Left ventricle myocardium inferior (tissue), 1 donor: ENCODE data around the gene CACNG8. TPM values are rescaled to one million over a fixed set of nuclear protein-coding genes. Genes with fewer than 3 reads are reported as not detected.
A peak's percentile ranks its signal among the peaks of the same experiment; 100 is the strongest.

Source experiments
- DNase-seq: peaks from one replicate; pipeline ENCODE4 v3.0.0-alpha.2; 2020
- H3K27ac ChIP-seq: fragments of 200-600 bp; replicated peaks from 2 replicates; pipeline ENCODE4 v1.8.0; 2021
- H3K27me3 ChIP-seq: fragments of 200-600 bp; 2 replicates; pipeline ENCODE4 v1.8.0; 2021; ENCODE audit warnings: low read depth
- H3K36me3 ChIP-seq: fragments of 200-600 bp; 2 replicates; pipeline ENCODE4 v1.8.0; 2021
- H3K4me1 ChIP-seq: fragments of 200-600 bp; 2 replicates; pipeline ENCODE4 v1.8.0; 2021
- H3K4me3 ChIP-seq: fragments of 200-600 bp; 2 replicates; pipeline ENCODE4 v1.8.0; 2021; ENCODE audit warnings: mild to moderate bottlenecking, moderate library complexity
- H3K9me3 ChIP-seq: fragments of 200-600 bp; replicated peaks from 2 replicates; pipeline ENCODE4 v1.8.0; 2021
- CTCF ChIP-seq: fragments of 200-600 bp; IDR thresholded peaks from 2 replicates; pipeline ENCODE4 v1.8.0; 2021; ENCODE audit warnings: antibody characterized with exemption, mild to moderate bottlenecking, borderline replicate concordance
- intact Hi-C: fragments of 100-400 bp; cut with micrococcal nuclease; formaldehyde crosslinking; loops from one replicate; pipeline ENCODE4 v1.11.0; 2022
- total RNA-seq: library from RNA; stranded (reverse); fragmentation: NEBNext Ultra II Directional; extraction: Animal tissue kit (Norgen Biotek cat#: 25700); gene quantifications from one replicate; pipeline ENCODE4 v1.2.1, GENCODE V29; 2021
- donor health status: DM: no; HTN: yes; CAD: no; lungs with severe emphysema.

The CACNG8 gene
- total RNA-seq, 1 donor from 2014 or later: 0.16 TPM

DNA sequence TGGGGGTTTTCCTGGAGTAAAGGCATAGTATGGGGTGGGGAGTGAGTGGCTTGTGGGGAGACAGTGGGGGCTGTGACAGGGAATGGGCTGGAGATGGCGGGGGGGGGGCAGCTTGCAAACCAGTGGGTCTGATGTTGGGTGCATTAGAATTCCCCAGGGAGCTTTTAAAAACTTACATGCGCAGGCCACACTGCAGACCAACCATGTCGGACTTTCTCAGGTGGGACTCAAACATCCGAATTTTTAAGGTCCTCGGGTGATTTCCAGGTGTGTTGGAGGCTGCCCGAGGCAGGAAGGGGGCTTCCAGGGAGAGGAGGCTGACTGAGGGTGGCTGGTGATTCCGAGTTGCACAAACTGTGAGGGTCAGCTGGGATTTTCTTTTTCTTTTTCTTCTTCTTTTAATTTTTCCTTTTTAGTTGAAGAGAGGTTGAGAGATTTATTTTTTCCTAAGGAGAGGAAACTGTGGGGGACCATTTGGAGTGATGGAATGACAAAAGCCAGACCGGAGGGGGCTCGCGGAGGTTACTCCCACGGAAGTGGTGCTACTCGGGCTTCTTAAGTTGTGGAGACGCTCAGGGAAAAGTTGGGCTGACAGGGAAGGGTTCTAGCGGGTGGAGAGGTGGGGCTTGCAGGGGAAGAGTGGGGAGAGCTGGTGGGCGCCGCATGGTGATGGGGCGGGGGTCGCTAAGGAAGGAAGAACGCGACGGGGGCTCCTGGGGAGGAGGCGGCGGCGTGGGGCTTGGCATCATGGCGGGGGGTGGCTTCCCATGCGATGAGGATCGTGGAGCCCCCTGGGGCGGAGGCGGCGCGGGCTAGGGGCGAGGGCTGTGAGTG lies 997 bp upstream of the CACNG8 start:
- TF ChIP-seq CTCF: no peak
- intact Hi-C loops: no loop called here
- no peak for DNase-seq
- Histone ChIP-seq H3K4me3 (no peak overlapping the region), H3K27me3 (peaks cover 98% of the 10 kb centered on the region), H3K27ac (no peak overlapping the region), H3K4me1 (peaks cover 5% of the 10 kb centered on the region), H3K9me3 (no peaks in the 10 kb centered on the region), H3K36me3 (no peaks in the 10 kb centered on the region)

DNA sequence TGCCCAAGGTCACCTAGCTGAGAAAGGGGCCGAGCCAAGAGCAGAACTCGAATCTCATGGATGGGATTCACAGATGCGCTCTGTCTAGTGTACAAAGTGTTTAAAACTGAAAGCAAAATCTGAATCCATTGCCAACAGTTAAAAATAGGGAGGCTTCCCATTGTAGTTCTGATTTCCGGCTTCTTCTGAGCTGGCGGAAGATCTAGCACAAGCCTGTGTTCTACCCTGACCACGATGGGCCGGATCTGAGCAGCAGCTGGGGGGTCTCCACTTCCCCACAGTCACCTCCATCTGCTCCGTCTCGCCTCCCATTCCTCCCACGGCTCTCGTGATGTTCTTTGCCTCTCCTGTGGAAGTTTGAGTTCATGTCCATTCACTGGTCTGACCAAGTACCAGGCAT lies 2.4 kb downstream of the CACNG8 start:
- H3K27me3 ChIP-seq: peaks cover 71% of the 10 kb centered on the region
- no peak for TF ChIP-seq CTCF
- no peaks in the 10 kb centered on the region for H3K9me3 ChIP-seq

DNA sequence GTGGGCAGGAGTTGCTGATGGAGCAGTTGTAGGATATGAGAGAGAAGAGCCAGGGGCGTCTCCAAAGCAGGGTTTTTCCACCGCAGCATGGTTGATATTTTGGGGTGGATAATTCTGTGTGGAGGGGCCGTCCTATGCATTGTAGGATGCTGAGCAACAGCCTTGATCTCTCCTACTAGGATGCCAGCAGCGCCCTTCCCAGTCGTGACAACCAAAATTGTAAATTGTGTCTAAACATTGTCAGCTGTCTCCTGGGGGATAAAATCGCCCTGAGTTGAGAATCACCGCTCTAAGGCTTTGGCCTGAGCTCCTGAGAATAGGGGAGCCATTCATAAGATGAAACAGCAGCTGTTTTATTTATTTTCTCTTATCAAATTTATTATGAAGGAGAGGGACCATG lies 4.2 kb downstream of the CACNG8 start:
- no peak for TF ChIP-seq CTCF
- no peak for DNase-seq
- intact Hi-C loops: no loop called here

More for the DNA sequence above, 2.4 kb downstream of the CACNG8 start:
- intact Hi-C loops: no loop called here
- H3K4me1 ChIP-seq: peaks cover 5% of the 10 kb centered on the region
- peak overlapping the region; percentile 46 for H3K4me3 ChIP-seq
- no peak for DNase-seq
- peak overlapping the region; percentile 40 for H3K27ac ChIP-seq
- H3K36me3 ChIP-seq: no peaks in the 10 kb centered on the region

DNA sequence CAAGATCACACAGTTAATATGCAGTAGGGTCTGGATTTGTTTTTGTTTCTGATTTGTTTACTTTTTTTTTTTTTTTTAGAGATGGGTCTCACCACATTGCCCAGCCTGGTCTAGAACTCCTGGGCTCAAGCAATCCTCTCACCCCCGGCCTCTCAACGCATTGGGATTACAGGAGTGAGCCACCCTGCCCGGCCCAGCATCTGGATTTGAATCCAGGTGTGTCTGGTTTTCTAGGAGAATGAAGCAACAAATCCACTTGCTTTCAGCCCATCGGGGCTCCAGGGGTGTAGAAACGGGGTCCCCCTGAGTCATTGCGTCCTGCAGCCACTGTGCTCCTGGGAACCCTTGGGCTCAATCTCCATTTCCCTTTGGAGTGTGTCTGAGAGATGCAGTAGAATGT lies 6.6 kb downstream of the CACNG8 start:
- no peaks in the 10 kb centered on the region for H3K9me3 ChIP-seq
- intact Hi-C loops: no loop called here
- TF ChIP-seq CTCF: no peak
- H3K4me1 ChIP-seq: peaks cover 4% of the 10 kb centered on the region
- no peak overlapping the region for H3K27ac ChIP-seq
- H3K4me3 ChIP-seq: no peak overlapping the region
- H3K27me3 ChIP-seq: peaks cover 45% of the 10 kb centered on the region
- H3K36me3 ChIP-seq: no peaks in the 10 kb centered on the region
- DNase-seq: no peak

More for the DNA sequence above, 4.2 kb downstream of the CACNG8 start:
- Histone ChIP-seq H3K4me1 (peaks cover 5% of the 10 kb centered on the region), H3K9me3 (no peaks in the 10 kb centered on the region), H3K27ac (no peak overlapping the region), H3K27me3 (peaks cover 53% of the 10 kb centered on the region), H3K36me3 (no peaks in the 10 kb centered on the region), H3K4me3 (no peak overlapping the region)

DNA sequence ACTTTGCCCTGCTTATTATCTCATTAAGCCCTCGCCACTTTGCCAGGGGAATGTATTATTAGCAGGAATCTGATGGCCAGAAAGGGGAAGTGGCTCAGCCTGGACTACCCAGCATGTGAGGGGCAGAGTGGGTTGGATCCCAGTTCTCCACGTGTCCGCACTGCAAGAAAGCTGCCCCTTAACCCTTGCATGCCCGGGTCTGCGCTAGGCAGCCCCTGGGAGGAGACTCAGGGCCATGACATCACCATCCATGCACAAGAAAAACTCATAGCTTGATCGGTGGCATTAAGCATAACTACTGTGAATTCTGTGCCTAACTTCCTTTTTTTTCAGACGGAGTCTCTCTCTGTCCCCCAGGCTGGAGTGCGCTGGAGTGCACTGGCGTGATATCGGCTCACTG lies 8.9 kb downstream of the CACNG8 start:
- H3K27ac ChIP-seq: no peak overlapping the region
- no peaks in the 10 kb centered on the region for H3K4me1 ChIP-seq
- intact Hi-C loops: no loop called here
- H3K4me3 ChIP-seq: no peak overlapping the region
- H3K27me3 ChIP-seq: peaks cover 43% of the 10 kb centered on the region
- TF ChIP-seq CTCF: no peak
- H3K9me3 ChIP-seq: no peaks in the 10 kb centered on the region
- no peaks in the 10 kb centered on the region for H3K36me3 ChIP-seq
- no peak for DNase-seq
